ENCODE results near the gene IRF9.

IRF9 gene

DNA sequence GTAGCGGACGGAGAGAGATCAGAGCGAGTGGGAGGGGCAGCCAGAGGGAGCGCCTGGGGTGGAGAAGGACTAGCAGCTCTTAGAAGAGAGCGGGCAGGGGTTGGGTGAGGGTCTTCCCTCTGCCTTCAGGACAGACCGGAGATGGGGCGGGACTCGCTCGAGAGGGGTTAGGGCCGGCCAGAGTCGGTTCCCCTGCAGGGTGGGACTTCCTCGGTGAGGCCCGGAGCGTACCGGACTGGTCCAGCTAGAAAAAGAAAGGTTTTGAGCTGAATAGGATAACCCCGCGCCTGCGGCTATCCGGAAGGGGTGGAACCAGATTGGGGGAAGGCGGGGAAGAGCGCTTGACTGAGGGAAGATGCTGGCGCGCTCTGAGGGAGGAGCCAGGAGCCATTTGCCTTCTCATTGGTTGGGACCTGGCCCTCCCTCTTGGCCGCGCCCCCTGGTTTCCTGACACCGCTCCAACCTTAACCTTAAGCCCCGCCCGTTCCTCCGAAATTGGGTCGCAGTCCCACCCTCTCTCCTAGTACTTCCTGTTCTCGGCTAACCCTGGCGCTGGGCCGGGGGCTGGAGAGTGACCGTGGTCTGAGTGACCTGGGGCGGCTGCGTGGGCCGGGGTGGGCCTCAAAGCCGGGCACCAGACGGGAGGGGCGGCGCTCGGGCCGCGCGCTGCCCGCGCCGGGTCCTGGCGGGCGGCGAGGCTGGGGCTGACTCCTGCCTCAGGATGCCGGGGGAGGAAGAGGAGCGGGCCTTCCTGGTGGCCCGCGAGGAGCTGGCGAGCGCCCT lies 13.9 kb upstream of the IRF9 start, which contains the start of gene RNF31:
Gene RNF31 (plus strand): TSS at position 521 of the 783 bp plus-strand sequence. CDS start 201 bp downstream, at position 722.
- Histone ChIP-seq H3K9me3 (ENCODE audit: control insufficient read depth in 1 of 2, low read length in 2 of 2) (no peaks in the 10 kb centered on the region), H3K36me3 (ENCODE audit: control insufficient read depth in 1 of 2, insufficient read depth in 2 of 2, low read length in 2 of 2) (peaks cover 41 to 57% of the 10 kb centered on the region in 2 donors), H3K4me3 (ENCODE audit: low read depth in 1 of 2, low read length in 2 of 2) (peak within 1 kb of the TSS; percentile 77 to 100), H3K4me1 (ENCODE audit: control insufficient read depth in 1 of 2, insufficient read depth in 2 of 2, low read length in 2 of 2) (peaks cover 47% of the 10 kb centered on the region in 2 donors), H3K9ac (ENCODE audit: low read depth in 1 of 2, low read length in 2 of 2) (peak within 1 kb of the TSS; percentile 94 to 95), H3K27me3 (ENCODE audit: control insufficient read depth in 1 of 2, insufficient read depth in 2 of 2, low read length in 2 of 2) (no peaks in the 10 kb centered on the region), H3K27ac (ENCODE audit: low read depth, low read length) (peak within 1 kb of the TSS; percentile 94)

DNA sequence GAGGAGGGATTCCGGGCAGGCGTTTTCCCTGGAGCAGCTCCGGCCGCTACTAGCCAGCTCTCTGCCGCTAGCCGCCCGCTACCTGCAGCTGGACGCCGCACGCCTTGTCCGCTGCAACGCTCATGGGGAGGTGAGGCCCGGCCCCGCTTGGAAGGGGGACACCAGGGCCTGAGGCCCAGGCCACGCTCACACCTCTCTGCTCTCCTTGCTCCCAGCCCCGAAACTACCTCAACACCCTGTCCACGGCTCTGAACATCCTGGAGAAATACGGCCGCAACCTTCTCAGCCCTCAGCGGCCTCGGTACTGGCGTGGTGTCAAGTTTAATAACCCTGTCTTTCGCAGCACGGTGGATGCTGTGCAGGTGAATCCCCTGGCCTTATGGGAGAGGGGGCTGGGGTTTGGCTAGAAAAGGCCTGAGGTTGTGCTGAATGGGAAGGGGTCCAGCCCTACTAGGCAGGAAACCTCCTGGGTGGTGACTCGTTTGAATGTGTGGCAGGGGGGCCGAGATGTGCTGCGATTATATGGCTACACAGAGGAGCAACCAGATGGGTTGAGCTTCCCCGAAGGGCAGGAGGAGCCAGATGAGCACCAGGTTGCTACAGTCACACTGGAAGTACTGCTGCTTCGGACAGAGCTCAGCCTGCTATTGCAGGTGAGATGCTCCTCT lies 13.2 kb upstream of the IRF9 start:
- H3K36me3 ChIP-seq (ENCODE audit: control insufficient read depth in 1 of 2, insufficient read depth in 2 of 2, low read length in 2 of 2) = peaks cover 41 to 60% of the 10 kb centered on the region in 2 donors

DNA sequence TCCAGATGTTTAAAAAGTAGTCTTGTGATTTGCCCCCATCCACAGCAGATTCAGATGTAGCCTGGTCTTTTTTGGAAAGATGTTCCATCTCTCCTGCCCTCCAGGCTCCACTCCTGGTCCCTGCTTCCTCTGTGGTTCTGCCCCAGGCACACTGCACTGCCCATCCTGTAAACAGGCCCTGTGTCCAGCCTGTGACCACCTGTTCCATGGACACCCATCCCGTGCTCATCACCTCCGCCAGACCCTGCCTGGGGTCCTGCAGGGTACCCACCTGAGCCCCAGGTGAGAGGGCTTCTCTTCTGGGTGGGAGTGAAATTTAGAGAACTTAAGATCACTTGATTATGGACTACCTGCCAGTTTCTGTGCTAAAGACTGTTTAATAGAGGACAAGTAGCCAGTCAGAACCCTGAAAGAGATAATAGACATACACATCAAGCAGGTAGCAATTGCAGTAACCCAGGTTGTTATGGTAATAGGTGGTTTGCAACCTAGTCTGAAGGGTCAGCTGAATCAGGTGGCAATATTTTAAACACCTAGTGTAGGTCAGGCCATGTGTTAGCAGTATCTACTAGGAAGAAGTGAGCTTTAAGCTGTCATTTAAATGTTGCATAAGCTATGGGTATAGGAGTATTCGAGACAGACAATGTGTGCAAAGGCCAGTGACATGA lies 11.6 kb upstream of the IRF9 start:
- H3K4me3 ChIP-seq (ENCODE audit: low read depth in 1 of 2, low read length in 2 of 2) = no peak overlapping the region
- H3K9me3 ChIP-seq (ENCODE audit: control insufficient read depth in 1 of 2, low read length in 2 of 2) = no peaks in the 10 kb centered on the region
- H3K9ac ChIP-seq (ENCODE audit: low read depth in 1 of 2, low read length in 2 of 2) = peak overlapping the region in 1 of 2 donors; percentile 16
- peaks cover 31 to 47% of the 10 kb centered on the region in 2 donors for H3K36me3 ChIP-seq (ENCODE audit: control insufficient read depth in 1 of 2, insufficient read depth in 2 of 2, low read length in 2 of 2)
- H3K27me3 ChIP-seq (ENCODE audit: control insufficient read depth in 1 of 2, insufficient read depth in 2 of 2, low read length in 2 of 2) = no peaks in the 10 kb centered on the region
- peaks cover 26 to 28% of the 10 kb centered on the region in 2 donors for H3K4me1 ChIP-seq (ENCODE audit: control insufficient read depth in 1 of 2, insufficient read depth in 2 of 2, low read length in 2 of 2)
- no peak overlapping the region for H3K27ac ChIP-seq (ENCODE audit: low read depth, low read length)

More for the DNA sequence above, 13.2 kb upstream of the IRF9 start:
- Histone ChIP-seq H3K9me3 (ENCODE audit: control insufficient read depth in 1 of 2, low read length in 2 of 2) (no peaks in the 10 kb centered on the region), H3K4me3 (ENCODE audit: low read depth in 1 of 2, low read length in 2 of 2) (peak overlapping the region; percentile 77 to 100), H3K27me3 (ENCODE audit: control insufficient read depth in 1 of 2, insufficient read depth in 2 of 2, low read length in 2 of 2) (no peaks in the 10 kb centered on the region), H3K27ac (ENCODE audit: low read depth, low read length) (peak overlapping the region; percentile 46), H3K9ac (ENCODE audit: low read depth in 1 of 2, low read length in 2 of 2) (peak overlapping the region; percentile 84 to 94), H3K4me1 (ENCODE audit: control insufficient read depth in 1 of 2, insufficient read depth in 2 of 2, low read length in 2 of 2) (peaks cover 41 to 43% of the 10 kb centered on the region in 2 donors)

DNA sequence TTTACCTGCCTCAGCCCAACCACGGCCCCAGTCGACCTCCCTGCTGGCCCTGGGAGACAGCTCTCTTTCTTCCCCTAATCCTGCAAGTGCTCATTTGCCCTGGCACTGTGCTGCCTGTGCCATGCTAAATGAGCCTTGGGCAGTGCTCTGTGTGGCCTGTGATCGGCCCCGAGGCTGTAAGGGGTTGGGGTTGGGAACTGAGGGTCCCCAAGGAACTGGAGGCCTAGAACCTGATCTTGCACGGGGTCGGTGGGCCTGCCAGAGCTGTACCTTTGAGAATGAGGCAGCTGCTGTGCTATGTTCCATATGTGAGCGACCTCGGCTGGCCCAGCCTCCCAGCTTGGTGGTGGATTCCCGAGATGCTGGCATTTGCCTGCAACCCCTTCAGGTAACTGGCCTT lies 11.0 kb upstream of the IRF9 start:
- peak overlapping the region in 1 of 2 donors; percentile 16 for H3K9ac ChIP-seq (ENCODE audit: low read depth in 1 of 2, low read length in 2 of 2)
- H3K4me3 ChIP-seq (ENCODE audit: low read depth in 1 of 2, low read length in 2 of 2) = no peak overlapping the region
- no peak overlapping the region for H3K27ac ChIP-seq (ENCODE audit: low read depth, low read length)
- H3K27me3 ChIP-seq (ENCODE audit: control insufficient read depth in 1 of 2, insufficient read depth in 2 of 2, low read length in 2 of 2) = no peaks in the 10 kb centered on the region
- H3K4me1 ChIP-seq (ENCODE audit: control insufficient read depth in 1 of 2, insufficient read depth in 2 of 2, low read length in 2 of 2) = peaks cover 20 to 21% of the 10 kb centered on the region in 2 donors
- H3K36me3 ChIP-seq (ENCODE audit: control insufficient read depth in 1 of 2, insufficient read depth in 2 of 2, low read length in 2 of 2) = peaks cover 30 to 47% of the 10 kb centered on the region in 2 donors
- H3K9me3 ChIP-seq (ENCODE audit: control insufficient read depth in 1 of 2, low read length in 2 of 2) = no peaks in the 10 kb centered on the region

DNA sequence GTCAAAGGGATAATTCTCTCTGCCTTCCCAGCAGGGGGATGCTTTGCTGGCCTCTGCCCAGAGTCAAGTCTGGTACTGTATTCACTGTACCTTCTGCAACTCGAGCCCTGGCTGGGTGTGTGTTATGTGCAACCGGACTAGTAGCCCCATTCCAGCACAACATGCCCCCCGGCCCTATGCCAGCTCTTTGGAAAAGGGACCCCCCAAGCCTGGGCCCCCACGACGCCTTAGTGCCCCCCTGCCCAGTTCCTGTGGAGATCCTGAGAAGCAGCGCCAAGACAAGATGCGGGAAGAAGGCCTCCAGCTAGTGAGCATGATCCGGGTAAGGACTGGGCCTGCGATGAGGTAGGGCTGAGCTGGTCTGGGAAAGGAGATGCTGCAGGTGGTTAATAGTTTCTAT lies 10.5 kb upstream of the IRF9 start:
- Histone ChIP-seq H3K27ac (ENCODE audit: low read depth, low read length) (no peak overlapping the region), H3K4me1 (ENCODE audit: control insufficient read depth in 1 of 2, insufficient read depth in 2 of 2, low read length in 2 of 2) (peaks cover 15 to 16% of the 10 kb centered on the region in 2 donors), H3K27me3 (ENCODE audit: control insufficient read depth in 1 of 2, insufficient read depth in 2 of 2, low read length in 2 of 2) (no peaks in the 10 kb centered on the region), H3K9ac (ENCODE audit: low read depth in 1 of 2, low read length in 2 of 2) (no peak overlapping the region), H3K9me3 (ENCODE audit: control insufficient read depth in 1 of 2, low read length in 2 of 2) (no peaks in the 10 kb centered on the region), H3K4me3 (ENCODE audit: low read depth in 1 of 2, low read length in 2 of 2) (no peak overlapping the region), H3K36me3 (ENCODE audit: control insufficient read depth in 1 of 2, insufficient read depth in 2 of 2, low read length in 2 of 2) (peaks cover 35 to 52% of the 10 kb centered on the region in 2 donors)

DNA sequence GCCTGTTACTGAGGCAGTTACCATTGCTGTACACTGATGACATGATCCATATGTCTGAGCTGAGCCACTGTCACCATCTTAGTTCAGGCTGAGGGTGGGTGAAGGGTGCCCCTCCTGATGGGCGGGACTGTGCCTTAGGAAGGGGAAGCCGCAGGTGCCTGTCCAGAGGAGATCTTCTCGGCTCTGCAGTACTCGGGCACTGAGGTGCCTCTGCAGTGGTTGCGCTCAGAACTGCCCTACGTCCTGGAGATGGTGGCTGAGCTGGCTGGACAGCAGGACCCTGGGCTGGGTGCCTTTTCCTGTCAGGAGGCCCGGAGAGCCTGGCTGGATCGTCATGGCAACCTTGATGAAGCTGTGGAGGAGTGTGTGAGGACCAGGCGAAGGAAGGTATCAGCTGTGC lies 10.1 kb upstream of the IRF9 start:
- H3K4me3 ChIP-seq (ENCODE audit: low read depth in 1 of 2, low read length in 2 of 2) = no peak overlapping the region
- no peak overlapping the region for H3K27ac ChIP-seq (ENCODE audit: low read depth, low read length)
- H3K27me3 ChIP-seq (ENCODE audit: control insufficient read depth in 1 of 2, insufficient read depth in 2 of 2, low read length in 2 of 2) = no peaks in the 10 kb centered on the region
- peaks cover 39 to 56% of the 10 kb centered on the region in 2 donors for H3K36me3 ChIP-seq (ENCODE audit: control insufficient read depth in 1 of 2, insufficient read depth in 2 of 2, low read length in 2 of 2)
- H3K9me3 ChIP-seq (ENCODE audit: control insufficient read depth in 1 of 2, low read length in 2 of 2) = no peaks in the 10 kb centered on the region
- peaks cover 11 to 12% of the 10 kb centered on the region in 2 donors for H3K4me1 ChIP-seq (ENCODE audit: control insufficient read depth in 1 of 2, insufficient read depth in 2 of 2, low read length in 2 of 2)
- H3K9ac ChIP-seq (ENCODE audit: low read depth in 1 of 2, low read length in 2 of 2) = no peak overlapping the region

DNA sequence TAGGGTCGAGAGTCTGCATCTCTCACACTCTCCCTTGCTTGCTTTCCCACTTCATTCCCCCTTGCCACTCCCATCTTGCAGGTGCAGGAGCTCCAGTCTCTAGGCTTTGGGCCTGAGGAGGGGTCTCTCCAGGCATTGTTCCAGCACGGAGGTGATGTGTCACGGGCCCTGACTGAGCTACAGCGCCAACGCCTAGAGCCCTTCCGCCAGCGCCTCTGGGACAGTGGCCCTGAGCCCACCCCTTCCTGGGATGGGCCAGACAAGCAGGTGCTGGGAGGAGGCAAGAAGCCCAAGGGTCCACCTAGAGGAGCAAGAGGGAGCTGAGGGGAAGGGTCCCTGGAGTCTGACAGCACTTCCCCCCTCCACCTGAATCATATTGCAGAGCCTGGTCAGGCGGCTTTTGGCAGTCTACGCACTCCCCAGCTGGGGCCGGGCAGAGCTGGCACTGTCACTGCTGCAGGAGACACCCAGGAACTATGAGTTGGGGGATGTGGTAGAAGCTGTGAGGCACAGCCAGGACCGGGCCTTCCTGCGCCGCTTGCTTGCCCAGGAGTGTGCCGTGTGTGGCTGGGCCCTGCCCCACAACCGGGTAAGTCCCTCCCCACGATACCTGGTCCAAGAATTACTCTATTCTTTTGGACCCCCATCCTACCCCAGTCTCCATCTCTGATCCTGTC lies 9.5 kb upstream of the IRF9 start:
- Histone ChIP-seq H3K36me3 (ENCODE audit: control insufficient read depth in 1 of 2, insufficient read depth in 2 of 2, low read length in 2 of 2) (peaks cover 40 to 62% of the 10 kb centered on the region in 2 donors), H3K9me3 (ENCODE audit: control insufficient read depth in 1 of 2, low read length in 2 of 2) (no peaks in the 10 kb centered on the region)

DNA sequence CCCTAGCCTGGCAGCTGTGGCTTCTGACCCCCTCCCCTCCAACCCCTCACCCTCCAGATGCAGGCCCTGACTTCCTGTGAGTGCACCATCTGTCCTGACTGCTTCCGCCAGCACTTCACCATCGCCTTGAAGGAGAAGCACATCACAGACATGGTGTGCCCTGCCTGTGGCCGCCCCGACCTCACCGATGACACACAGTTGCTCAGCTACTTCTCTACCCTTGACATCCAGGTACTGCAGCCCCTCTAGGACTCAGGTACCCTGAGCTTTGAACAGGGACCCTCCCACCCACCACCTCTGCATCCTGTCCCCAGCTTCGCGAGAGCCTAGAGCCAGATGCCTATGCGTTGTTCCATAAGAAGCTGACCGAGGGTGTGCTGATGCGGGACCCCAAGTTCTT lies 6.0 kb upstream of the IRF9 start:
- Histone ChIP-seq H3K9me3 (ENCODE audit: control insufficient read depth in 1 of 2, low read length in 2 of 2) (no peaks in the 10 kb centered on the region), H3K4me1 (ENCODE audit: control insufficient read depth in 1 of 2, insufficient read depth in 2 of 2, low read length in 2 of 2) (no peaks in the 10 kb centered on the region), H3K4me3 (ENCODE audit: low read depth in 1 of 2, low read length in 2 of 2) (no peak overlapping the region), H3K27ac (ENCODE audit: low read depth, low read length) (no peak overlapping the region), H3K9ac (ENCODE audit: low read depth in 1 of 2, low read length in 2 of 2) (no peak overlapping the region), H3K36me3 (ENCODE audit: control insufficient read depth in 1 of 2, insufficient read depth in 2 of 2, low read length in 2 of 2) (peaks cover 51 to 76% of the 10 kb centered on the region in 2 donors), H3K27me3 (ENCODE audit: control insufficient read depth in 1 of 2, insufficient read depth in 2 of 2, low read length in 2 of 2) (no peaks in the 10 kb centered on the region)

More for the DNA sequence above, 9.5 kb upstream of the IRF9 start:
- Histone ChIP-seq H3K4me1 (ENCODE audit: control insufficient read depth in 1 of 2, insufficient read depth in 2 of 2, low read length in 2 of 2) (peaks cover 11 to 12% of the 10 kb centered on the region in 2 donors), H3K27ac (ENCODE audit: low read depth, low read length) (no peak overlapping the region), H3K27me3 (ENCODE audit: control insufficient read depth in 1 of 2, insufficient read depth in 2 of 2, low read length in 2 of 2) (no peaks in the 10 kb centered on the region), H3K9ac (ENCODE audit: low read depth in 1 of 2, low read length in 2 of 2) (no peak overlapping the region), H3K4me3 (ENCODE audit: low read depth in 1 of 2, low read length in 2 of 2) (no peak overlapping the region)

DNA sequence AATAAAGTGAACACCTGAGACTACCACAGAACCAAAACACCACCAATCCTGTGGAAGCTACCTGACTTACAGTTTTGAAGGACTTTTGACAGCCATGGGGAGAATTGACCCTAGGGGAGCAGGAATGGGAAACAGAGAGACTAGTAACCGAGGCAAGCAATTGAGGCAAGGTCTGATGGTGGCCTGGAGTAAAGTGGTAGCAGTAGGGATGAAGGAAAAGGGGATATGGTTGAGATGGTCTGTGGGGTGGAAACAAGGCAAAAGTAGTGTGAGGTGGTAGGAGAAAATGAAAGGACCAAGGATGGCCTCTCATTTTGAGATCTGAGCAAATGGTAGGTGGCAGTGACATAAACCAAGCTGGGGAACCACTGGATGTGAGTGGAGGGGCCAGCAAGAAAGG lies 4.2 kb upstream of the IRF9 start:
- Histone ChIP-seq H3K27me3 (ENCODE audit: control insufficient read depth in 1 of 2, insufficient read depth in 2 of 2, low read length in 2 of 2) (no peaks in the 10 kb centered on the region), H3K4me1 (ENCODE audit: control insufficient read depth in 1 of 2, insufficient read depth in 2 of 2, low read length in 2 of 2) (peaks cover 9 to 10% of the 10 kb centered on the region in 2 donors), H3K9ac (ENCODE audit: low read depth in 1 of 2, low read length in 2 of 2) (no peak overlapping the region), H3K4me3 (ENCODE audit: low read depth in 1 of 2, low read length in 2 of 2) (no peak overlapping the region), H3K36me3 (ENCODE audit: control insufficient read depth in 1 of 2, insufficient read depth in 2 of 2, low read length in 2 of 2) (peaks cover 43 to 64% of the 10 kb centered on the region in 2 donors), H3K27ac (ENCODE audit: low read depth, low read length) (no peak overlapping the region), H3K9me3 (ENCODE audit: control insufficient read depth in 1 of 2, low read length in 2 of 2) (no peaks in the 10 kb centered on the region)

Data from duodenal mucosa (tissue), 2 donors.